22Rv1 (cell line): ENCODE data around the gene THOC6.

Experiments used
- H3K27ac ChIP-seq: fragments of 450-650 bp; 2 replicates; pipeline ENCODE4 v1.5.1; 2017
- ZFX ChIP-seq: fragments of 450-650 bp; IDR thresholded peaks from 2 replicates; pipeline ENCODE4 v1.6.1; 2017; ENCODE audit warnings: antibody characterized with exemption, borderline replicate concordance
- TF ChIP-seq, protein P1 (sequence below): fragments of 450-650 bp; IDR thresholded peaks from 2 replicates; pipeline ENCODE4 v1.5.1; 2017; ENCODE audit warnings: mild to moderate bottlenecking

Gene THOC6

DNA sequence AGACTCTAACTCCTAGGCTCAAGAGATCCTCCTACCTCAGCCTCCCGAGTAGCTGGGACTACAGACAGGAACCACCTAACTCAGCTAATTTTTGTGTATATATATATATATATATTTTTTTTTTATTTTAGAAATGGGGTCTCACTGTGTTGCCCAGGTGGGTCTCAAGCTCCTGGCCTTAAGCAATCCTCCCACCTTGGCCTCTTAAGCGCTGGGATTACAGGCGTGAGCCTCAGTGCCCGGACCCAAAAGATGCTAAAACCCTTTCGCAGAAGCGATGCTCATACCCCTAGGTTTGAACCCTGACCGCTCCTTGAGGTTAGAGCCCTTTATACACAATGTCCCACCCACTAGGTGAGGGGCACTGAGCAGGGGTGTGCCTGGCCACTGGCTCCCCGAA is 13.3 kb upstream of the THOC6 start:
- no peak overlapping the region for H3K27ac ChIP-seq
- no peak for TF ChIP-seq ZFX
- TF ChIP-seq, protein P1, sequence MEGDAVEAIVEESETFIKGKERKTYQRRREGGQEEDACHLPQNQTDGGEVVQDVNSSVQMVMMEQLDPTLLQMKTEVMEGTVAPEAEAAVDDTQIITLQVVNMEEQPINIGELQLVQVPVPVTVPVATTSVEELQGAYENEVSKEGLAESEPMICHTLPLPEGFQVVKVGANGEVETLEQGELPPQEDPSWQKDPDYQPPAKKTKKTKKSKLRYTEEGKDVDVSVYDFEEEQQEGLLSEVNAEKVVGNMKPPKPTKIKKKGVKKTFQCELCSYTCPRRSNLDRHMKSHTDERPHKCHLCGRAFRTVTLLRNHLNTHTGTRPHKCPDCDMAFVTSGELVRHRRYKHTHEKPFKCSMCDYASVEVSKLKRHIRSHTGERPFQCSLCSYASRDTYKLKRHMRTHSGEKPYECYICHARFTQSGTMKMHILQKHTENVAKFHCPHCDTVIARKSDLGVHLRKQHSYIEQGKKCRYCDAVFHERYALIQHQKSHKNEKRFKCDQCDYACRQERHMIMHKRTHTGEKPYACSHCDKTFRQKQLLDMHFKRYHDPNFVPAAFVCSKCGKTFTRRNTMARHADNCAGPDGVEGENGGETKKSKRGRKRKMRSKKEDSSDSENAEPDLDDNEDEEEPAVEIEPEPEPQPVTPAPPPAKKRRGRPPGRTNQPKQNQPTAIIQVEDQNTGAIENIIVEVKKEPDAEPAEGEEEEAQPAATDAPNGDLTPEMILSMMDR, result no peak

DNA sequence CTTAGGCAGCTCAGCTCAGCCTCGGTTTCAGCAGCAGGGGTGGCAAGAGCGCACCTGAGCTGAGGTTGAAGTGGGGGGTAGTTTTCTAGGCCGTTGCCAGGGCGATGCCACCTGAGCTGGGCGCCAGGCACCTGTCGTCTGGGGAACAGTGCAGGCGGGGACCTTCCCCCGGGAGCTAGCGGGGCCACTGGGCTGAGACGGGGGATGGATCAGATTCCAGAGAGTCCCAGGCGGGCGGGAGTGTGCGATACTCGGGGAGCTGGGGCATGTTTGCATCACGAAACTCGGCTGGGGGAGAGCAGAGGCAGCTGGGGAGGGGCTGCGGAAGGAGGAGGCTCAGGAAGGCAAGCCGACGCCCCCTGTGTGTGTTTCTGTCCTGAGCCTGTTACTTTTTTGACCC is 11.6 kb upstream of the THOC6 start:
- TF ChIP-seq ZFX, result no peak
- TF ChIP-seq, protein P1, result no peak
- no peak overlapping the region for H3K27ac ChIP-seq

DNA sequence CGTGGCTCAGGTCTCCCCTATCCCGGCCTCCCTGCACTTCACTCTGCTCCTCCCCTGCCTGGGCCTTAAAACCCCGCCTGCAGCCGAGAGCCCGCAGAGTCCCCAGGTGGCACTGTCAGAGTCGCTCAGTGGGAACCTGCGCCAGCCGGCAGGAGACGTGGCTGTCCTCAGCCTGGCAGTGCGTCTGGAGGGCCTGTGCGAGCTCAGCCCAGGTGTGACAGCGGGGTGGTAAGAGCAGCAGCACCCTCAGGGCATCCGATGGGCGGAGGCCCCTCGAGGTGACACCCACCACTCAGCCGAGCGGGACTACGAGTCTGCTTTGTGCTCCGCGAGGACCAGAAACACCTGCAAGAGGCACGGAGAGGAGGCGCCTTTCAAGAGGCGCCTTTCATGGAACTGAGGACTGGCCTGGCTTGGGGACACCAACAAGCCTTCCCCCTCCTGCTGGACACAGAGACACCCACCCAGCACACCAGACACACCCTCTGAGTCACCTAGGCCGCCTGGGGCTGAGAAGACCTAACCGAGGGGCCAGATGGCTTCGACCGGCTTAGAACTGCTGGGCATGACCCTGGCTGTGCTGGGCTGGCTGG is 10.9 kb upstream of the THOC6 start, which contains the start of gene CLDN9:
TSS of gene CLDN9 (plus strand) at position 96 of the 593 bp plus-strand sequence. CDS start at position 536, 440 bp downstream.
- no peak within 1 kb of the TSS for H3K27ac ChIP-seq
- TF ChIP-seq, protein P1, result no peak
- TF ChIP-seq ZFX, result no peak

DNA sequence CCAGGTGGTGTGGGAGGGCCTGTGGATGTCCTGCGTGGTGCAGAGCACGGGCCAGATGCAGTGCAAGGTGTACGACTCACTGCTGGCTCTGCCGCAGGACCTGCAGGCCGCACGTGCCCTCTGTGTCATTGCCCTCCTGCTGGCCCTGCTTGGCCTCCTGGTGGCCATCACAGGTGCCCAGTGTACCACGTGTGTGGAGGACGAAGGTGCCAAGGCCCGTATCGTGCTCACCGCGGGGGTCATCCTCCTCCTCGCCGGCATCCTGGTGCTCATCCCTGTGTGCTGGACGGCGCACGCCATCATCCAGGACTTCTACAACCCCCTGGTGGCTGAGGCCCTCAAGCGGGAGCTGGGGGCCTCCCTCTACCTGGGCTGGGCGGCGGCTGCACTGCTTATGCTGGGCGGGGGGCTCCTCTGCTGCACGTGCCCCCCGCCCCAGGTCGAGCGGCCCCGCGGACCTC is 10.3 kb upstream of the THOC6 start:
- TF ChIP-seq ZFX, result no peak
- TF ChIP-seq, protein P1, result no peak
- no peak overlapping the region for H3K27ac ChIP-seq

DNA sequence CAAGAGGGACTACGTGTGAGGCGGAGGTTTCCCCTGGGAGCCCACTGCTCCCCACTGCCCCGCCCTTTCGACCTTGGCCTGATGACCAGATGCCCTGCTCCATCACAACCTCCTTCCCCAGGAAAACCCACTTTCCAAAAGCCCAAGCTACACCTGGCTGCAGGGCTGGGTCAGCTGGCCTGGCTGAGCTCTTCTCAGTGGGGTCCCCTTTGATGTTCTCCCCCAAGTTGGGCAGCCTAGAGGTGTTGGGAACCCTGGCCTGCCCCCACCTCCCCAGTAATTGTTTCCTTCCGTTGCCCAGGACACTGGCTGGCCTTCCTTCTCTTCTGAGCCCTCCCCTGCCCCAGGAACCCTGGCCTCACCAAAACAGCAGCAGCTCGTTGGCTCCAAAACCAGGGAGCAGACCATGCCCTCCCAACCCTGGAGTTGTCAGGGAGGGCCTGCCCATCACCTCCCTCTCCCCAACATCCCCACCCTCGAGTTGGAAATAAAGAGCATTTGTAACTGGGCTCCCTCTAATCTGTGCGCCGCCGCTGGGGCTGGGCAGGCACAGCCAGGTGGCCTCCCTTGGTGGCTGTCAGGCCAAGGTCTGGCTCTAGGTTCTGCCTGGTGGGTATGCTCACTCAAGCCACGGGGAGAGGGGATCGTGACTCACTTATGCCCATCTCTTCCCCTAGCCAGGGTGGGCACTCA is 9.7 kb upstream of the THOC6 start:
- H3K27ac ChIP-seq, result no peak overlapping the region
- TF ChIP-seq, protein P1, result no peak
- no peak for TF ChIP-seq ZFX

DNA sequence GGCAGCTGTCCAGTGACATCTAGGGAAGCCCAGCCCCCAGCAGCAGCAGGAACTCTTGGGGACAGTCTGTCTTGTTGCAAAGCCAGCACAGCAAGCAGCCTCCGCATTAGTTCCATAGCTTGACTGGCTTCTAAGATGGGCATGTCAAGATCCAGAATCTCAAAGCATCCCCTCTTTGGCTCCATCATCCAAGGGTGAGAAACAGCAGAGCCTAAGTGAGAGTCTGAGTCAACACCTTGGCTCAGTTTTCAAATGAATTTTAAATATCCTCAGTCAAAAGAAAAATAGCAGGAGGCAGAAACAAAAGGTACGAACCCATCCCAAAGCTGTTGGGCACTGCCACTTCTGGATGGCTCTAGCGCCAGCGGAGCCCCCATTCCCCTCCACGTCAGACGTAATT is 8.9 kb upstream of the THOC6 start:
- no peak for TF ChIP-seq ZFX
- H3K27ac ChIP-seq, result no peak overlapping the region

DNA sequence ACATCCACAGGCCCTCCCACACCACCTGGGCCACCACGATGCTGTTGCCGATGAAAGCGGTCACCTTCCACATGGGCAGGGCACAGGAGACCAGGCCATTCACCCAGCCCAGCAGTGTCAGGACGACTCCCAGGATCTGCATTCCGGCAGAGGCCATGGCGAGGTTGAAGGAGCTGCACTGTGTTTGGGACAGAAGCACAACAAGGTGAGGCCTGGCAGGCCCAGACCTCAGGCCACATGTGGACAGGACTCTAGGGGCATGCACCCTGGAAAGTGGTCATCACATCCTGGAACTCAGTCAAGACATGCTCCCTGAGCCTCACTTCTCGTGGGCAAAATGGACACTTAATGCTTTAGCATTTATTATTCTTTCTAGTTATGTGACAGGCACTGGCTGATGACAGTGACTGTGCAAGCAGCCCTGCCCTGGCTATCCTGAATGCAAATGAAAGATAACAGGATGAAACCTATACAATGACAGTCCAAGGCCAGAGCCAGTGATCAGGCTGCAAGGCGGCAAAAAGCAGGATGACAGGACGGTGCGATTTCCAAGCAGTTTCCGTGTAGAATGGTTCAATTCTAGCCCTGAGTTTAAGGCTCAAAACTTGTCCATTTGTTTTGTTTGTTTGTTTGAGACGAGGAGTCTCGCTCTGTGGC is 7.8 kb upstream of the THOC6 start:
- H3K27ac ChIP-seq, result no peak overlapping the region
- TF ChIP-seq, protein P1, result no peak
- TF ChIP-seq ZFX, result no peak
